Activated B cell treated with CpG ODN at 0.5 μM for 24 hours (primary cell): ENCODE measurements around the gene DMTF1. TPM values are rescaled to one million over a fixed set of nuclear protein-coding genes. Genes with fewer than 3 reads are reported as not detected.

Experiments used
- ATAC-seq: fragments of 200-7000 bp; cut with Tn5 transposase; one replicate; pipeline ENCODE4 v1.10.0; 2021; ENCODE audit warnings: low read depth, mild to moderate bottlenecking, moderate library complexity
- CTCF ChIA-PET: fragments of 350-600 bp; sonication (Branson Sonifier 250); formaldehyde crosslinking; loops from one replicate; lab custom pipeline; 2021; ENCODE audit warnings: antibody characterized with exemption; lab: Charles Lee
- POLR2A ChIA-PET: fragments of 350-600 bp; sonication (Branson Sonifier 250); formaldehyde crosslinking; loops from one replicate; lab custom pipeline; 2021; ENCODE audit warnings: antibody characterized with exemption; lab: Charles Lee
- DNase-seq: peaks from one replicate; pipeline ENCODE4 v3.0.0; 2022
- H3K27ac Mint-ChIP-seq: one replicate; pipeline ENCODE4 v1.8.0; 2020; ENCODE audit warnings: mixed read lengths
- H3K27me3 Mint-ChIP-seq: one replicate; pipeline ENCODE4 v1.8.0; 2021; ENCODE audit warnings: mixed read lengths
- H3K36me3 Mint-ChIP-seq: one replicate; pipeline ENCODE4 v1.8.0; 2021; ENCODE audit warnings: low read depth, mixed read lengths
- H3K4me1 Mint-ChIP-seq: one replicate; pipeline ENCODE4 v1.8.0; 2021; ENCODE audit warnings: mixed read lengths
- H3K4me3 Mint-ChIP-seq: one replicate; pipeline ENCODE4 v1.8.0; 2020; ENCODE audit warnings: mild to moderate bottlenecking, mixed read lengths
- H3K9me3 Mint-ChIP-seq: one replicate; pipeline ENCODE4 v1.8.0; 2020; ENCODE audit warnings: mixed read lengths
- intact Hi-C: fragments of 100-400 bp; cut with micrococcal nuclease; formaldehyde crosslinking; loops from one replicate; pipeline ENCODE4 v1.15.1; 2024
- total RNA-seq: library from RNA; stranded (reverse); gene quantifications from 2 replicates; pipeline ENCODE4 v1.2.3, GENCODE V29; 2022
- TF ChIP-seq, protein P1 (sequence below): fragments of 200-600 bp; IDR thresholded peaks from one replicate; pipeline ENCODE4 v1.8.0; 2022; ENCODE audit warnings: antibody characterized with exemption, mild to moderate bottlenecking

DMTF1 gene
- total RNA-seq, 1 donor from 2014 or later = 175 TPM

DNA sequence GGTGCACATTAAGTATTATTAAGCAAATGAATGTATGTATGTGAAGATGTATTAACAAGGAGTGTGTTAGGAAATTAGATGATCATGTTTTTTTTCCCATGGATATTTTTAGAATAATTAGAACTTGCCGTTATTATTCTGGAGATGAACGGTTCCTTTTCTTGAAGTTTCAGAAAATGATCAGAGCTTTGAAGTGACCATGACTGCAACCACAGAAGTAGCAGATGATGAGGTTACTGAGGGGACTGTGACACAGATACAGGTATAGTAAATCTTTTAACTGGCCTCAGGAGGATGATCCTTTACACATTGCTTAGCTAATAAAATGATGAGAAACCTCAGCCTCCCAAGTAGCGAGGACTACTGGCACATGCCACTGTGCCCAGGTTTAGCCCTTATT, 18.6 kb downstream of the DMTF1 start:
- Mint-ChIP-seq H3K4me3 (no peak overlapping the region), H3K4me1 (peaks cover 4% of the 10 kb centered on the region), H3K27ac (no peak overlapping the region), H3K9me3 (no peaks in the 10 kb centered on the region), H3K27me3 (no peaks in the 10 kb centered on the region), H3K36me3 (peaks cover 89% of the 10 kb centered on the region)
- ChIA-PET POLR2A (no interaction called here), CTCF (no interaction called here)
- TF ChIP-seq, protein P1, sequence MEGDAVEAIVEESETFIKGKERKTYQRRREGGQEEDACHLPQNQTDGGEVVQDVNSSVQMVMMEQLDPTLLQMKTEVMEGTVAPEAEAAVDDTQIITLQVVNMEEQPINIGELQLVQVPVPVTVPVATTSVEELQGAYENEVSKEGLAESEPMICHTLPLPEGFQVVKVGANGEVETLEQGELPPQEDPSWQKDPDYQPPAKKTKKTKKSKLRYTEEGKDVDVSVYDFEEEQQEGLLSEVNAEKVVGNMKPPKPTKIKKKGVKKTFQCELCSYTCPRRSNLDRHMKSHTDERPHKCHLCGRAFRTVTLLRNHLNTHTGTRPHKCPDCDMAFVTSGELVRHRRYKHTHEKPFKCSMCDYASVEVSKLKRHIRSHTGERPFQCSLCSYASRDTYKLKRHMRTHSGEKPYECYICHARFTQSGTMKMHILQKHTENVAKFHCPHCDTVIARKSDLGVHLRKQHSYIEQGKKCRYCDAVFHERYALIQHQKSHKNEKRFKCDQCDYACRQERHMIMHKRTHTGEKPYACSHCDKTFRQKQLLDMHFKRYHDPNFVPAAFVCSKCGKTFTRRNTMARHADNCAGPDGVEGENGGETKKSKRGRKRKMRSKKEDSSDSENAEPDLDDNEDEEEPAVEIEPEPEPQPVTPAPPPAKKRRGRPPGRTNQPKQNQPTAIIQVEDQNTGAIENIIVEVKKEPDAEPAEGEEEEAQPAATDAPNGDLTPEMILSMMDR = no peak
- intact Hi-C loops = no loop called here
- ATAC-seq (no peak), DNase-seq (no peak)

DNA sequence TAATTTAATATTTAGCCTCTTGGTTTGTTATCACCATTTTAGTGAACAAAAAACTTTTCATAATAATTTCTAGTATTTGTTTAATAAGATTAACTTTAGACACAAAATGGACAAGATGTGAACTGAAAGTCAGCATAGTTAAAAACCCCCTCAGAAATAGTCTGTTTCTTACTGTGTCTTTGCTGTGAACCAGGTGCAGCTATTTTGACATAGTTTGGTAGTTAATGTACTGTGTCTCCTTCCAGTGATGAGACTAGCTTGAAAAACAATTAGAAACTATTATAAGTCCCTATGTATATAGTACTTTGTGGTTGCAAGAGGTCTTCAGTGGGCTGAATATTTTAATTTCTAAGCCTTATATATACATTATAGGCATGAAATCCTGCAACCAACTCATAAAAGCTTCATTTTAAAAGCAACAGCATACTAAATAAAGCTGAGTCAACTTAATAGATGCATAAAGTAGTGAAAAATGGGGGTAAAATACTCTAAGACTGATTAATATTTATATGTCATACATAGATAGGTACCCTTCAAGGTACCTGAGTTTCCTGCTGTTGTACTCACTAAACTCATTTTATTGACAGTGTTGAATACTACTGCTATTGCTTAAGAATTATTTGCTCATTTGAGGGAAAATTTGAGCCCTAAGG, 19.2 kb downstream of the DMTF1 start:
- H3K36me3 Mint-ChIP-seq = peaks cover 89% of the 10 kb centered on the region
- POLR2A ChIA-PET = no interaction called here
- no peaks in the 10 kb centered on the region for H3K9me3 Mint-ChIP-seq
- peaks cover 4% of the 10 kb centered on the region for H3K4me1 Mint-ChIP-seq
- no peak overlapping the region for H3K27ac Mint-ChIP-seq
- ATAC-seq (no peak), DNase-seq (no peak)
- no peak overlapping the region for H3K4me3 Mint-ChIP-seq
- CTCF ChIA-PET = interaction anchor here (1.9 kb wide), 1 partner anchor 244 kb away, joined by 6 read pairs; no protein-coding TSS in a partner anchor
- intact Hi-C loops = no loop called here
- no peaks in the 10 kb centered on the region for H3K27me3 Mint-ChIP-seq
- TF ChIP-seq, protein P1 = no peak

DNA sequence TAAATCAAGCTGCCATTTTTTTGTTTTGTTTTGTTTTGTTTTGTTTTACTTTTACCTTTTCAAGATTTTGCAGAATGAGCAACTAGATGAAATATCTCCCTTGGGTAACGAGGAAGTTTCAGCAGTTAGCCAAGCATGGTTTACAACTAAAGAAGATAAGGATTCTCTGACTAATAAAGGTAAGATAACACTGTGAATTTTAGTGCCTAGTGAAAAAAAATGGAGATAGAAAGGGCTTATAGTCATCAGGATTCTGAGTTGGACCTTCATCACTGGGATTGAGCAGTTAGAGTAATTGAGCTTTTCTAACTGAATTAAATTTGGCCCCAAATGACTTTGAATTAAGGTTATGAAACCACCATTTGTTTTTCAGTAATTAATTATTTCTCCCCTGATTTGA, 21.2 kb downstream of the DMTF1 start:
- intact Hi-C loops = loop anchor here (2.0 kb wide), 1 partner anchor 21 kb away; no protein-coding TSS in a partner anchor
- ATAC-seq (no peak), DNase-seq (no peak)
- Mint-ChIP-seq H3K36me3 (peaks cover 85% of the 10 kb centered on the region), H3K4me1 (peaks cover 4% of the 10 kb centered on the region), H3K9me3 (no peaks in the 10 kb centered on the region), H3K27me3 (no peaks in the 10 kb centered on the region), H3K4me3 (no peak overlapping the region), H3K27ac (peak overlapping the region; percentile 9)
- POLR2A ChIA-PET = interaction anchor here (0.9 to 1.1 kb wide), 2 partner anchors 21 to 47 kb away, joined by 3 to 4 read pairs; partner anchors contain the start of gene DMTF1
- TF ChIP-seq, protein P1 = no peak
- CTCF ChIA-PET = interaction anchor here (1.9 kb wide), 1 partner anchor 247 kb away, joined by 6 read pairs; no protein-coding TSS in a partner anchor

DNA sequence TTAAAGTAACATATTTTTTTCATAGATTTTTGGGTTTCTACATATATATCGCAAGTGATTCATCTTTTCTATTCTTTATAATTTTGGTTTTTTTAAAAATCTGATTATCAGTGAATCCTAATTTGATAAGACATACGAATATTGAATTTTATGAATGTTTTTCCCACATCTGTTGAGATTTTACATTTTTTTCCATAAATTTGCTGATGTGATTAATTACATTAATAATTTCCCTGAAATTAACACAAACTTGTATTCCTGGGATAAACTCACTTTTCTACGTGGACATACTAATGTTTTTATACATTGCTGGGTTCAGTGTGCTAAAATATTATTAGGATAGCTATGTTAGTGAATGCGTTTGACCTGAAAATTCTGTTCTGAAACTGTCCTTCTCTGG, 26.1 kb downstream of the DMTF1 start:
- POLR2A ChIA-PET = interaction anchor here (0.6 kb wide), 1 partner anchor 37 kb away, joined by 3 read pairs; no protein-coding TSS in a partner anchor
- DNase-seq (no peak), ATAC-seq (no peak)
- H3K4me1 Mint-ChIP-seq = peaks cover 4% of the 10 kb centered on the region
- no peaks in the 10 kb centered on the region for H3K9me3 Mint-ChIP-seq
- peaks cover 76% of the 10 kb centered on the region for H3K36me3 Mint-ChIP-seq
- TF ChIP-seq, protein P1 = no peak
- no peak overlapping the region for H3K4me3 Mint-ChIP-seq
- CTCF ChIA-PET = no interaction called here
- H3K27me3 Mint-ChIP-seq = no peaks in the 10 kb centered on the region
- intact Hi-C loops = loop anchor here (2.0 kb wide), 1 partner anchor 14 kb away; no protein-coding TSS in a partner anchor
- no peak overlapping the region for H3K27ac Mint-ChIP-seq

DNA sequence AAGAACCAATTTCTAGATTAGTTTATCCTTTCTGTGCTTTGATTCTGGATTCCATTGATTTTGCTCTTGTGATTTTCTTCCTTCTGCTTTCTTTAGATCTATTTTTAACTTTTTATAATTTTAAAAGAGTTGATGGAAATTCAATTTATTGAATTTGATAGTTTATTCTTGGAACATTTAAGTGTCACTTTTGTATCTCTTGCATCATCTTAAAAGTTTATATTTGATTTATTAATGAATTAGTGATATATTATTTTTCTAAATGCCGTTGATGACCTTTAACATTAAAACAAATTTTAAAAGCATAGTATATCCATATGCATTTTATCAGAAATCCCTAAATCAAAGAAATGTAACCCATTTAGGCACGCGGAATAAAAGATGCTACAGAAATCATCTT, 26.9 kb downstream of the DMTF1 start:
- ChIA-PET POLR2A (no interaction called here), CTCF (no interaction called here)
- ATAC-seq (no peak), DNase-seq (no peak)
- peaks cover 3% of the 10 kb centered on the region for H3K4me1 Mint-ChIP-seq
- H3K4me3 Mint-ChIP-seq = no peak overlapping the region
- no peak overlapping the region for H3K27ac Mint-ChIP-seq
- peaks cover 76% of the 10 kb centered on the region for H3K36me3 Mint-ChIP-seq
- TF ChIP-seq, protein P1 = no peak
- intact Hi-C loops = loop anchor here (2.0 kb wide), 1 partner anchor 14 kb away; no protein-coding TSS in a partner anchor
- H3K9me3 Mint-ChIP-seq = no peaks in the 10 kb centered on the region
- no peaks in the 10 kb centered on the region for H3K27me3 Mint-ChIP-seq
